ENCODE data around the gene MYL12A. TPM values are rescaled to one million over a fixed set of nuclear protein-coding genes. Genes with fewer than 3 reads are reported as not detected.
A peak's percentile ranks its signal among the peaks of the same experiment; 100 is the strongest.

MYL12A gene
- total and polyA plus RNA-seq, 2 of the 8 experiments (the other 6 are each of a cell fraction or from before 2014, with no cell fraction given) = 188 to 247 TPM

DNA sequence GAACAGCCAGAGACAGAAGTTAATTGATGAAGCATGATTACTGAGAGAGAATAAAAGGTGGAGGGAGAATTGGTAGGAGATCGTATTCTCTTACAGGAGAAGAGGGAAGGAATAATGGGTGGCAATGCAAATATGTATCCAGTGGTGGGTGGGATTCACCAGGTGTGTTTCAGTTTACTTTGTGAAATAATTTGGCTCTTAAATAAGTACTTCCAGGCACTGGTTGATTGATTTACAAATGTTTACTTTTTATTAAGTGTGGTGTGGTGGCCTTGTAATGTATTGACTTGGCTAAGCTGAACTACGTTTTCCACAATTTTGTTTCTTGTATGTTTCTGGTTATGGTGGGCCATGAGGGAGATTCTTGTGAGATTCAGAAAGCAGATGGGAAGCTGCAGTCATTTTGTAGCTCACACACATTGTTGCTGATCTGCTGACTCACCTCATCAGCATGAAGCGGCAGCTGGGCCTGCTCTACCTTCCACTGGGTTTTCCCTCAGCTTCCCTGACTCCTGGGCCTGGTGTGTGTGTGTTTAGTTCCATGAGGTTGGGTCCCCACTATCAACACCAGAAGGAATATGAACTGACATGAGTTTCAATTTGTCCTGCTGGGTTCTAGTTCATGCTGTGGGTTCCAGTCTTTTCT lies 47.0 kb downstream of the MYL12A start:
- no peak overlapping the region for H2BK20ac ChIP-seq (ENCODE audit: low read length)
- no peaks in the 10 kb centered on the region for H4K20me1 ChIP-seq (replicated peaks in 1 of 2; ENCODE audit: control insufficient read depth in 1 of 2, insufficient read depth in 2 of 2, low read length in 2 of 2)
- ChIA-PET POLR2A (ENCODE audit: partially characterized antibody) (interaction anchor here (1.0 to 3.9 kb wide), 4 partner anchors 10 to 316 kb away, joined by 4 to 40 read pairs (median 7); no protein-coding TSS in a partner anchor), CTCF (ENCODE audit: partially characterized antibody) (interaction anchor here (0.5 to 3.4 kb wide), 9 partner anchors 8 to 563 kb away, joined by 3 to 34 read pairs (median 3); no protein-coding TSS in a partner anchor)
- no peak overlapping the region for H3K27ac ChIP-seq (ENCODE audit: low read depth, low read length)
- H3K9ac ChIP-seq (replicated peaks in 1 of 4; ENCODE audit: extremely low read depth in 1 of 4, low read depth in 3 of 4, low read length in 3 of 4) = no peak overlapping the region; a peak in 1 of 7 replicates
- H2AFZ ChIP-seq (ENCODE audit: low read length) = no peak overlapping the region
- no peak overlapping the region for H4K5ac ChIP-seq (ENCODE audit: insufficient read length, low read depth, low read length)
- no peak overlapping the region for H3K18ac ChIP-seq (ENCODE audit: extremely low read depth, low read length)
- H3K23me2 ChIP-seq (ENCODE audit: low read depth, low read length) = peaks cover 5% of the 10 kb centered on the region
- H3K79me1 ChIP-seq (ENCODE audit: low read depth, low read length) = no peaks in the 10 kb centered on the region; the same call in 1 of the 2 replicates
- DNase-seq (ENCODE audit: low read depth in 1 of 2, low spot score in 2 of 2) = no peak
- no peak overlapping the region for H2BK15ac ChIP-seq (ENCODE audit: low read length)
- H2BK12ac ChIP-seq (ENCODE audit: low read depth, low read length) = no peak overlapping the region
- no peak overlapping the region for H4K8ac ChIP-seq (ENCODE audit: extremely low read depth, insufficient read depth, low read length)
- 85% methylated on average over 3 of the region's 3 CpGs; no CpG with 5 or more reads in 1 of the 2 experiments for WGBS, 2 experiments (ENCODE audit: extremely low coverage in 1 of 2, insufficient coverage in 1 of 2, insufficient read length in 1 of 2, insufficient replicate concordance in 2 of 2, low coverage in 1 of 2, low lambda C conversion rate in 2 of 2, missing lambda C conversion rate in 1 of 2)
- peaks cover 0 to 13% (median 6%) of the 10 kb centered on the region in 4 experiments; a peak in 2 of 8 replicates for H3K36me3 ChIP-seq (ENCODE audit: control insufficient read depth in 2 of 4, insufficient read depth in 4 of 4, low read length in 3 of 4)
- H3K4me2 ChIP-seq (ENCODE audit: insufficient read depth in 1 of 2, low read depth in 2 of 2, low read length in 2 of 2) = no peak overlapping the region
- no peak overlapping the region for H2BK5ac ChIP-seq (ENCODE audit: low read depth, low read length)
- no peak overlapping the region for H3K14ac ChIP-seq (ENCODE audit: insufficient read length)
- no peak overlapping the region for H3K23ac ChIP-seq (ENCODE audit: insufficient read length)
- H2AK5ac ChIP-seq (ENCODE audit: low read depth, low read length) = no peak overlapping the region
- peaks cover 7 to 15% of the 10 kb centered on the region in 2 experiments; a peak in 2 of 4 replicates for H3K9me3 ChIP-seq (ENCODE audit: insufficient read depth in 2 of 2, low read depth in 1 of 2, low read length in 1 of 2)
- no peak overlapping the region for H2BK120ac ChIP-seq (replicated peaks; ENCODE audit: low read depth, low read length)
- H3K27me3 ChIP-seq (replicated peaks in 1 of 4; ENCODE audit: control insufficient read depth in 3 of 4, extremely low read depth in 1 of 4, insufficient read depth in 3 of 4, low read length in 3 of 4) = no peaks in the 10 kb centered on the region
- TF ChIP-seq KDM4A (IDR thresholded peaks at IDR 0.05; ENCODE audit: low read depth, low read length, severe bottlenecking) = no peak
- TF ChIP-seq BACH1 (IDR thresholded peaks at IDR 0.05; ENCODE audit: low read length) = peak; percentile 60; the same call in 1 of the 2 replicates
- TF ChIP-seq MAFK (IDR thresholded peaks at IDR 0.05; ENCODE audit: low read depth, low read length) = peak; percentile 59; the same call in 1 of the 2 replicates
- TF ChIP-seq JUND (IDR thresholded peaks at IDR 0.05; ENCODE audit: low read length) = no peak
- peaks cover 0 to 7% of the 10 kb centered on the region in 2 experiments; a peak in 2 of 4 replicates for H3K79me2 ChIP-seq (ENCODE audit: control insufficient read depth in 1 of 2, insufficient read depth in 2 of 2, low read length in 2 of 2)
- no peak overlapping the region for H4K91ac ChIP-seq (replicated peaks; ENCODE audit: insufficient read length, low read length)
- no peaks in the 10 kb centered on the region for H3K4me1 ChIP-seq (replicated peaks in 1 of 4; ENCODE audit: control insufficient read depth in 3 of 4, insufficient read depth in 4 of 4, low read length in 3 of 4)
- no peak for FAIRE-seq
- H3K4me3 ChIP-seq (ENCODE audit: extremely low read depth in 1 of 4, insufficient read depth in 2 of 4, low read depth in 3 of 4, low read length in 4 of 4) = no peak overlapping the region
- no peak overlapping the region for H3K56ac ChIP-seq (replicated peaks; ENCODE audit: insufficient read length, low read depth, low read length)
- no peak overlapping the region for H3K4ac ChIP-seq (replicated peaks; ENCODE audit: insufficient read length, low read depth, low read length)
